ENCODE results near the gene SIGLEC6.

- TF ChIP-seq CTCF (IDR thresholded peaks at IDR 0.05) (no peak), POLR2AphosphoS5 (IDR thresholded peaks at IDR 0.05; ENCODE audit: insufficient read depth in 1 of 2, low read depth in 1 of 2) (no peak)
Observed at GRCh38 chr19:51479531-51480331, 51.7 kb downstream of the SIGLEC6 start.
